Fibroblast of mammary gland (primary cell): ENCODE data around the gene GRM5.
"Not testable (repeated sequence)": the region's sequence is repeated elsewhere in the genome, so short reads cannot be mapped to it uniquely, and the experiment has no call there.

Experiments used
- DNase-seq: peaks from one replicate; pipeline ENCODE4 v3.0.0-alpha.2; 2010; ENCODE audit warnings: low read depth
- H3K4me3 ChIP-seq: 2 replicates; pipeline ENCODE4 v1.5.1; 2011; ENCODE audit warnings: low read depth, mild to moderate bottlenecking, low read length, moderate library complexity; ENCODE audit not compliant: control insufficient read depth
- TF ChIP-seq, protein P1 (sequence below): conservative IDR thresholded peaks from 2 replicates; pipeline ENCODE4 v1.5.1; 2011; ENCODE audit warnings: low read depth, low read length, inconsistent platforms; ENCODE audit not compliant: control insufficient read depth, insufficient read depth

Gene GRM5

DNA sequence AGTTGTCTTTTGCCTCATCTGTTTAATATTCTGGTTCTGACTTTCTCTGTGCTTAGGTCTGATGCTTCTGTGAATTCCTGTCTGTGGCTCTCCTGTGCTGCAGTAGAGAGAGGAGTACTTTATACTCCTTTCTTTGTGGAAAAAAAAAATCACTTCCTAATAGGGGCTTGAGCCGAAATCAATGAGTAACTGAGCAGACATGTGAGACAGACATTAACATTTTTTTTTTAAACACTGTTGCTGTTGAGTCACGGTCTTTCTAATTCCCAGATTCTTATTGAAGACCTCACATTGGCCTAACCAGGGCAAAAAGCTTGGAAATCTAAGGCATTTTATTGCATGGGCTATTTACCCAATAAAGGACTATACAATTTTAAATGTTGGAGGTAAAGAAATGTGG lies 86.1 kb downstream of the GRM5 start:
- DNase-seq: peak; percentile 62
- no peak overlapping the region for H3K4me3 ChIP-seq

DNA sequence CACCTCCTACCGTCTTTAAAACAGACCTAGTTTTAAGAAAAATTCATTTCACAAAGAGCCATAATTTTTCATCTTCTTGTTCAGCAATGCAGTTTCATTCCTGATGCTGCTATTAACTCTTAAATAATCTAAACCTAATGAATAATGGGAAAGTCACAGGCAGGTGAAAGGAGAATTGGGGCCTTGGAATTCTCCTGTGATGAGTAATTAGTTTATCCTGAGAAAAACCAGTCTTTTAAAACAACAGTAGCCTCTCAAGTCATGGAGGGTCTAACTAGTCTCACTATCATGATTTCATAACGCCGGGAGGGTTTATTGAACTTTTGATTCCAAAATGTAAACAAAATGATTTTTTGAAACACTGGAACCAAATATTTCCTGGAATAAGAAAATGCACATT lies 86.8 kb downstream of the GRM5 start:
- DNase-seq, H3K4me3 ChIP-seq: not testable (repeated sequence)

More for the DNA sequence above, 86.1 kb downstream of the GRM5 start:
- TF ChIP-seq, protein P1, sequence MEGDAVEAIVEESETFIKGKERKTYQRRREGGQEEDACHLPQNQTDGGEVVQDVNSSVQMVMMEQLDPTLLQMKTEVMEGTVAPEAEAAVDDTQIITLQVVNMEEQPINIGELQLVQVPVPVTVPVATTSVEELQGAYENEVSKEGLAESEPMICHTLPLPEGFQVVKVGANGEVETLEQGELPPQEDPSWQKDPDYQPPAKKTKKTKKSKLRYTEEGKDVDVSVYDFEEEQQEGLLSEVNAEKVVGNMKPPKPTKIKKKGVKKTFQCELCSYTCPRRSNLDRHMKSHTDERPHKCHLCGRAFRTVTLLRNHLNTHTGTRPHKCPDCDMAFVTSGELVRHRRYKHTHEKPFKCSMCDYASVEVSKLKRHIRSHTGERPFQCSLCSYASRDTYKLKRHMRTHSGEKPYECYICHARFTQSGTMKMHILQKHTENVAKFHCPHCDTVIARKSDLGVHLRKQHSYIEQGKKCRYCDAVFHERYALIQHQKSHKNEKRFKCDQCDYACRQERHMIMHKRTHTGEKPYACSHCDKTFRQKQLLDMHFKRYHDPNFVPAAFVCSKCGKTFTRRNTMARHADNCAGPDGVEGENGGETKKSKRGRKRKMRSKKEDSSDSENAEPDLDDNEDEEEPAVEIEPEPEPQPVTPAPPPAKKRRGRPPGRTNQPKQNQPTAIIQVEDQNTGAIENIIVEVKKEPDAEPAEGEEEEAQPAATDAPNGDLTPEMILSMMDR: no peak

DNA sequence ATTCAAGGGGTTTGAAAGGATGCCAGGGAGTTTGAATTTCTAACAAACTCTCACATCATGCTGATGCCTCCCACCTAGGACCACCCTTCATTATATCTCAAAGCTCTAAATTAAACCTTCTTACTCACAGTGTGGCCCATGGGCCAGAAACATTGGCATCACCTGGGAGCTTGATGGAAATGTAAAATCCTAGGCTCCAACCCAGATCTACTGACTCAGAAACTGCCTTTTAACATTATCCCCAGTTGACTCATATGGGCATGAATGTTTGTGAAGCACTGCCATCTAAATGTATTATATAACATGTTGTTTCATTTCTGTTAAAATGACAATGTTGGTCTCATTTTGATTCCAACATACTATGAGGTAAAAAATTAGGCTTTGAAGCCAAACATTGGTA lies 90.3 kb downstream of the GRM5 start:
- DNase-seq: peak; percentile 6
- not testable (repeated sequence) for H3K4me3 ChIP-seq

DNA sequence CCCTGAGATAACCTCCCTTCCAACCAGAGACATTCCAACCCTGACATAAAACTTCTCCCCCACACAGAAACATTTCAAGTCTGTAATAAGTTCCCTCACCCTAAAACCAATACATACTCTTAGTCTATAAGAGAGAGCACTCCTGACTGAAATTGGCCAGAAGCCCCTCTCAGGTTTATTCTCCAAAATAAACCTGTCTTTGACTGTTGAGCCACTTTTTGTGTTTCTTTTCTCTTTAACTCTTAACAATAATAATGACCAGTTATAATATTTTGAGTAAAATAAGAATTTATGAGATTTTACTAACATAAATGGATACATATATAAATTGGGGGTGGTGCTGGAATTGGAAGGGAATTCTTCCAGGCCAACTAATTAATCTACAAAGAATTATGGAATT lies 93.6 kb downstream of the GRM5 start:
- DNase-seq: no peak
- TF ChIP-seq, protein P1: no peak
- no peak overlapping the region for H3K4me3 ChIP-seq

DNA sequence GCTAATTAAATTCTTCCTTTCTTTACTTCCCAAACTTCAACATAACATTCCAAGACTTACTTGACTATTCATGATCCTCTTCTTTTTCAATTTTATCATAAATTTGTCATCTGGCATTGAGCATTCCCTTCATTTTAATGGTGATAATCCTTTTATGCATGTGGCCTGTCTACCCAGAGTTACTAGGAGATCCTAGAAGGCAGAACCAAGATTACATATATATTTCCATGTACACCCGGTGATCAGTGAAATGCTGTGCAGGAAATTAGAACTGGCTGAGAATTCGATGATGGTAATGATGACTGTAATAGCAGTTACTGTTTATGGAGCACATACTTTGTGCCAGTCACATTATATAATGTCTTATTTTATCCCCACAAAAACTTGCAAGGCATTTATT lies 104.2 kb downstream of the GRM5 start:
- H3K4me3 ChIP-seq, DNase-seq: not testable (repeated sequence)

DNA sequence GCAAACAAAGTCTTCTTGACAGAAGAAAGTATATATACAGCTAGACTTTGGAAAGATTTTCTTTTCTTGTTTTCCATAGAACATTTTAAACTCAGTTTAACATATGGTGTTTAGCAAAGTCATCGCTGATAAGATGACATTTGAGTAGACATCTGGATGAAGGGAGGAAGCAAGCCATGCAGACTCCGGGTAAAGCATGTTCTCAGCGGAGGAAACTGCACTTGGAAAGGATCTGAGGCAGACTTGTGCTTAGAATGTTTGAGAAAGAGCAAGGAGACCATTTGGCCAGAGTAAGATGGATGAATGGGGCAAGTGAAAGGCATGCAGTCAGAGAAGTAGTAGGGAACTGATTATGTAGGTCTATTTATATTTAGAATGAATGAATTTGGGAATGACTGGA lies 105.9 kb downstream of the GRM5 start:
- not testable (repeated sequence) for DNase-seq, H3K4me3 ChIP-seq

DNA sequence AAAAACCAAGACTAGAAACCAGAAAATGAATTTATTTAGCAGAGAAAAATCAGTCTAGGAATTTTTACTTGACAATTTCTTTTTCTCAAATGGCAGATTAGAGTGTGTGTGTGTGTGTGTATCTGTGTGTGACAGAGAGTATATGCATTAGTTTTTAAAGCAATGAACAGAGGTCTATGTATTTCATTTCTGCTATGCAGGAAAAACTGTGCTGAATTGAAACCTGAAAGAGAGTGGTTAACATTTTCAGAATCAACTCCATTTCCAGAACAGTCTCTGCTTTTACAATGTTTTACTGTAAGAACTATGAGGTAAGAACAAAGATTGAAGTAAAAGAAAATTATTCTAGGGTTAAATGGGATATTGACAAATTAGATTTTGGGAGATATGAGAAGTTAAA lies 114.8 kb downstream of the GRM5 start:
- DNase-seq: no peak
- no peak overlapping the region for H3K4me3 ChIP-seq
- TF ChIP-seq, protein P1: no peak

DNA sequence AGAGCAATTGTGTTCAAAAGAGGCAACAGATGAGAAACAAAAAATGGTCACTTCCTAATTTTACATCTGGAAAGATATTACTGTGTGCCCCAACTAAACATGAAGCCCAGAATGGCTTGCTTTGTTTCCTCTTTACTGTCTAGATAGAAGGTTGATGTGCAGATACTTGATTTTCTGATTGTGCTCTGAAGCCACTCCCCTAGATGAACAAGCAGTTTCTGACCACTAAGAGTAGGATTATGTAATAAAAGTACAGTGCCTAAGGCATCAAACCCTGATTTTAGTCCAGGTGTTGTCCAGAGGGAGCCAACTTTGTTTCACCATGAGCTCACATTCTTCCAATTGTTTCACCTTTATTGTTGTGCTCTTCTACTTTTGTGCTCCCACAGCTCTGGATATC lies 116.9 kb downstream of the GRM5 start:
- H3K4me3 ChIP-seq, DNase-seq: not testable (repeated sequence)

DNA sequence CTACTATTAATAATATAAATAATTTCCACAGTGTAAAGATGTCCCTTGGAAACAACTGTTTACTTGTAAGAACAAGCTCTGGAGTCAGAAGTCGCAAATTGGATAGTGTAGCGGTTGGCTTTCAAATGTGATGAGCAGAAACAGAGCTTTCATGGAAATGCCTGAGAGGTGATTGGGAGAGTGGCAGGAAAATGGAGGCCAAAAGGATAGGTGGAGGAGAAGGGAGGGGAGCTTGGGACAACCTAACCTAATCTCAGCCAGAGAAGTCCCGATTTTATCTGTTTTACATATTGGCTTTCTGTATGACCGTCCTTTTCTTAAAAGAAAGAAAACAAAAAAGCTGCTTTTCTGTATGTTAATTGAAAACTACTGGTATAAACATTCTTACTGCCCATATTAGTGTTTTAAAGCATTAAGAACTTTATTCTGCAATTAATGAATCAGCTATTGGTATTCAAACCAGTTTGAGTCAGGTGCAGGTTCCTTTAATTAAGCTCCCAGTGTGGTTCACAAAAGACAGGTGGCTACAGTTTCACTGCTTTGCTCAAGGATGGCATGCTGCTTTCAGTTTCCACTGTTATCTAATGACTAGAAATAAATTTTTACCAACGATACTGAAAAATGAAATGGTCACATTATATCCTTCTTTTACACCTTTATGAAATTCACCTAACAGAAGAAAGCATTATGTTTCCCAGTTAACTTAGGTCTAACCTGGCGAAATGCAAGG lies 117.8 kb downstream of the GRM5 start:
- H3K4me3 ChIP-seq, DNase-seq: not testable (repeated sequence)

DNA sequence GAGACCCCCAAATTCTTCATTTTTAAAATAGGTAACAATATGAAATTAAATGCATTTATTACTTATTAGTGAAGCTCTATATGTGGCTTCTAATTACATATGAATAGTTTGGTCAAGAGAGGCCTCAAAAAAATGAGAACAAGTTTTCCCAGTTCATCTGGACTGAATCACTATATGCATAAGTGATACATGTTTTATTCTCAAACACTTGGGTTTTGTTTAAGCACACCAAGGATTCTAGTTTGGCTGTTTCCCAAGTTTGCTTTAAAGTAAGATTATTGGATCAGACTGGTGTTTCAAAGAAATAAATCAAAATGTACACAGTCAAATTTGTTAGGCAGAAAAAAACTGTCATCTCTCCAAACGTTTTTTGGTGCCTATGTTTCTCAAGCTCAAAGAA lies 136.1 kb downstream of the GRM5 start:
- H3K4me3 ChIP-seq, DNase-seq: not testable (repeated sequence)

DNA sequence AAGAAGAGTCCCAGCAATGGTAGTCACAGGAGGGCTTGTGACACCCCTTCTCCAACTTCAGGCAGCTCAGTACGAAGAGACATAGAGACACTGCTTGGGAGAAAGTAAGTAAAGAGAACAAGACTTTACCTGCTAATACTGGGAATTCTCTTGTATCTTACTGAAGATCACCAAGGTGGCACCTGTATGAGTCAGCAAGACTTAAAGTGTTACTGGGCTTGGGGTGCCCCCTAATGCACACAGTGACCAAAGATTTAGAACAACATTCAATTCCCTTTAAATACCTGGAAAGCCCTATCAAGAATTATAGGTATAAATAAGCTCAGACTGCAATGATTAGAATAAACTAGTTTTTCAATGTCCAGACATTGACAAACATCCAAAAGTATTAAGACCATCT lies 148.7 kb downstream of the GRM5 start:
- DNase-seq, H3K4me3 ChIP-seq: not testable (repeated sequence)
